Measurements from ENCODE around the gene BTBD9.

GRCh38 chr6:38481851-38482250 lies 157.9 kb downstream of the BTBD9 start:
- TF ChIP-seq, protein P1, sequence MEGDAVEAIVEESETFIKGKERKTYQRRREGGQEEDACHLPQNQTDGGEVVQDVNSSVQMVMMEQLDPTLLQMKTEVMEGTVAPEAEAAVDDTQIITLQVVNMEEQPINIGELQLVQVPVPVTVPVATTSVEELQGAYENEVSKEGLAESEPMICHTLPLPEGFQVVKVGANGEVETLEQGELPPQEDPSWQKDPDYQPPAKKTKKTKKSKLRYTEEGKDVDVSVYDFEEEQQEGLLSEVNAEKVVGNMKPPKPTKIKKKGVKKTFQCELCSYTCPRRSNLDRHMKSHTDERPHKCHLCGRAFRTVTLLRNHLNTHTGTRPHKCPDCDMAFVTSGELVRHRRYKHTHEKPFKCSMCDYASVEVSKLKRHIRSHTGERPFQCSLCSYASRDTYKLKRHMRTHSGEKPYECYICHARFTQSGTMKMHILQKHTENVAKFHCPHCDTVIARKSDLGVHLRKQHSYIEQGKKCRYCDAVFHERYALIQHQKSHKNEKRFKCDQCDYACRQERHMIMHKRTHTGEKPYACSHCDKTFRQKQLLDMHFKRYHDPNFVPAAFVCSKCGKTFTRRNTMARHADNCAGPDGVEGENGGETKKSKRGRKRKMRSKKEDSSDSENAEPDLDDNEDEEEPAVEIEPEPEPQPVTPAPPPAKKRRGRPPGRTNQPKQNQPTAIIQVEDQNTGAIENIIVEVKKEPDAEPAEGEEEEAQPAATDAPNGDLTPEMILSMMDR (IDR thresholded peaks at IDR 0.05): no peak
- no peak for TF ChIP-seq POLR2A (IDR thresholded peaks at IDR 0.05)

Measured in Peyer's patch (tissue), 4 donors.